Natural killer cell (primary cell): ENCODE results near the gene USP24. TPM values are rescaled to one million over a fixed set of nuclear protein-coding genes. Genes with fewer than 3 reads are reported as not detected.

Source experiments
- ATAC-seq, 3 donors: fragments of 150-1000 bp in 2 of 3; fragments of 200-7000 bp in 1 of 3; cut with Tn5 transposase; 1 replicate in 1 of 3; 2 replicates in 2 of 3; pipeline ENCODE4 v1.10.0; 2021; ENCODE audit warnings: mild to moderate bottlenecking in 2 of 3, moderate library complexity in 2 of 3
- DNase-seq, 2 donors: peaks; one replicate each; pipeline versions ENCODE4 v3.0.0 to v3.0.0-alpha.2; 2013 to 2021; ENCODE audit warnings: mixed read lengths in 1 of 2
- H3K27ac ChIP-seq: one replicate; pipeline ENCODE4 v1.5.1; 2013; ENCODE audit warnings: mild to moderate bottlenecking, low read length
- H3K27me3 ChIP-seq: one replicate; pipeline ENCODE4 v1.6.1; 2013; ENCODE audit warnings: low read length; ENCODE audit not compliant: control insufficient read depth, insufficient read depth
- H3K36me3 ChIP-seq: one replicate; pipeline ENCODE4 v1.6.1; 2013; ENCODE audit warnings: low read length; ENCODE audit not compliant: control insufficient read depth, insufficient read depth
- H3K4me1 ChIP-seq: one replicate; pipeline ENCODE4 v1.6.1; 2013; ENCODE audit warnings: low read length; ENCODE audit not compliant: control insufficient read depth, insufficient read depth
- H3K4me3 ChIP-seq: one replicate; pipeline ENCODE4 v1.5.1; 2013; ENCODE audit warnings: low read length
- H3K9me3 ChIP-seq: one replicate; pipeline ENCODE4 v1.6.1; 2013; ENCODE audit warnings: low read length; ENCODE audit not compliant: control insufficient read depth, insufficient read depth
- H3K27ac Mint-ChIP-seq, 2 donors: one replicate each; pipeline ENCODE4 v1.8.0; 2022; ENCODE audit warnings: mild to moderate bottlenecking in 2 of 2, mixed read lengths in 2 of 2, moderate library complexity in 1 of 2
- H3K27me3 Mint-ChIP-seq, 2 donors: one replicate each; pipeline ENCODE4 v1.8.0; 2022; ENCODE audit warnings: low read depth in 2 of 2, mixed read lengths in 2 of 2
- H3K36me3 Mint-ChIP-seq: one replicate; pipeline ENCODE4 v1.8.0; 2022; ENCODE audit warnings: mixed read lengths
- H3K4me1 Mint-ChIP-seq, 2 donors: one replicate each; pipeline ENCODE4 v1.8.0; 2022; ENCODE audit warnings: mixed read lengths in 2 of 2
- H3K4me3 Mint-ChIP-seq: one replicate; pipeline ENCODE4 v1.8.0; 2022; ENCODE audit warnings: mild to moderate bottlenecking, moderate library complexity, mixed read lengths
- H3K9me3 Mint-ChIP-seq, 2 donors: one replicate each; pipeline ENCODE4 v1.8.0; 2022; ENCODE audit warnings: mixed read lengths in 2 of 2
- WGBS: methylation state at CpG from one replicate; pipeline ENCODE4 v1.1.7; 2013; ENCODE audit warnings: missing lambda C conversion rate; ENCODE audit not compliant: insufficient coverage; 5-methylcytosine and 5-hydroxymethylcytosine counted together
- intact Hi-C: fragments of 100-400 bp; cut with micrococcal nuclease; formaldehyde crosslinking; loops from one replicate; pipeline ENCODE4 v1.14.2; 2022
- total RNA-seq, 4 donors: library from RNA; stranded (reverse); fragments of 120-200 nt in 1 of 4; gene quantifications; one replicate each; pipeline versions ENCODE4 v1.2.3 to v1.2.4, GENCODE V29; 2013 to 2022
- TF ChIP-seq, protein P1 (sequence below): fragments of 200-600 bp; IDR thresholded peaks from one replicate; pipeline ENCODE4 v1.8.0; 2022; ENCODE audit warnings: antibody characterized with exemption

The USP24 gene
- total RNA-seq, 3 donors from 2014 or later (not counting 1 experiment from before 2014, with no cell fraction given), result 155 TPM

- Histone ChIP-seq H3K4me3 (no peak overlapping the region), H3K36me3 (no peaks in the 10 kb centered on the region), H3K27me3 (no peaks in the 10 kb centered on the region), H3K9me3 (no peaks in the 10 kb centered on the region), H3K27ac (no peak overlapping the region), H3K4me1 (no peaks in the 10 kb centered on the region)
- H3K4me1 Mint-ChIP-seq, result peaks cover 0 to 11% of the 10 kb centered on the region in 2 donors
- H3K36me3 Mint-ChIP-seq, result no peaks in the 10 kb centered on the region
- ATAC-seq (no peak), DNase-seq (no peak)
- no peak overlapping the region for H3K27ac Mint-ChIP-seq
- H3K9me3 Mint-ChIP-seq, result no peaks in the 10 kb centered on the region
- TF ChIP-seq, protein P1, sequence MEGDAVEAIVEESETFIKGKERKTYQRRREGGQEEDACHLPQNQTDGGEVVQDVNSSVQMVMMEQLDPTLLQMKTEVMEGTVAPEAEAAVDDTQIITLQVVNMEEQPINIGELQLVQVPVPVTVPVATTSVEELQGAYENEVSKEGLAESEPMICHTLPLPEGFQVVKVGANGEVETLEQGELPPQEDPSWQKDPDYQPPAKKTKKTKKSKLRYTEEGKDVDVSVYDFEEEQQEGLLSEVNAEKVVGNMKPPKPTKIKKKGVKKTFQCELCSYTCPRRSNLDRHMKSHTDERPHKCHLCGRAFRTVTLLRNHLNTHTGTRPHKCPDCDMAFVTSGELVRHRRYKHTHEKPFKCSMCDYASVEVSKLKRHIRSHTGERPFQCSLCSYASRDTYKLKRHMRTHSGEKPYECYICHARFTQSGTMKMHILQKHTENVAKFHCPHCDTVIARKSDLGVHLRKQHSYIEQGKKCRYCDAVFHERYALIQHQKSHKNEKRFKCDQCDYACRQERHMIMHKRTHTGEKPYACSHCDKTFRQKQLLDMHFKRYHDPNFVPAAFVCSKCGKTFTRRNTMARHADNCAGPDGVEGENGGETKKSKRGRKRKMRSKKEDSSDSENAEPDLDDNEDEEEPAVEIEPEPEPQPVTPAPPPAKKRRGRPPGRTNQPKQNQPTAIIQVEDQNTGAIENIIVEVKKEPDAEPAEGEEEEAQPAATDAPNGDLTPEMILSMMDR, result no peak
- H3K4me3 Mint-ChIP-seq, result no peak overlapping the region
- intact Hi-C loops, result no loop called here
- no peaks in the 10 kb centered on the region for H3K27me3 Mint-ChIP-seq
Measured at GRCh38 chr1:55246331-55246730, 31.2 kb upstream of the USP24 start.

- DNase-seq (no peak), ATAC-seq (peak in 1 of 3 donors; percentile 46)
- Histone ChIP-seq H3K27me3 (no peaks in the 10 kb centered on the region), H3K9me3 (no peaks in the 10 kb centered on the region), H3K27ac (no peak overlapping the region), H3K36me3 (no peaks in the 10 kb centered on the region), H3K4me1 (no peaks in the 10 kb centered on the region), H3K4me3 (no peak overlapping the region)
- TF ChIP-seq, protein P1, result no peak
- no peaks in the 10 kb centered on the region for H3K36me3 Mint-ChIP-seq
- H3K9me3 Mint-ChIP-seq, result no peaks in the 10 kb centered on the region
- H3K4me1 Mint-ChIP-seq, result peaks cover 0 to 11% of the 10 kb centered on the region in 2 donors
- H3K27ac Mint-ChIP-seq, result no peak overlapping the region
- no peaks in the 10 kb centered on the region for H3K27me3 Mint-ChIP-seq
- H3K4me3 Mint-ChIP-seq, result no peak overlapping the region
- intact Hi-C loops, result no loop called here
- WGBS, result 81% methylated on average over 4 of the region's 4 CpGs
Measured at GRCh38 chr1:55245781-55246180, 30.6 kb upstream of the USP24 start.

GRCh38 chr1:55244476-55245099 is 29.4 kb upstream of the USP24 start:
- 34% methylated on average over 4 of the region's 6 CpGs for WGBS
- no peak overlapping the region for H3K27ac ChIP-seq
- intact Hi-C loops, result no loop called here
- DNase-seq (no peak), ATAC-seq (peak in 2 of 3 donors; percentile 49 to 64)
- Mint-ChIP-seq H3K27ac (peak overlapping the region in 1 of 2 donors; percentile 31), H3K9me3 (no peaks in the 10 kb centered on the region), H3K4me1 (peaks cover 0 to 11% of the 10 kb centered on the region in 2 donors), H3K27me3 (no peaks in the 10 kb centered on the region), H3K36me3 (no peaks in the 10 kb centered on the region), H3K4me3 (no peak overlapping the region)
- TF ChIP-seq, protein P1, result no peak
- H3K4me3 ChIP-seq, result no peak overlapping the region
- H3K4me1 ChIP-seq, result no peaks in the 10 kb centered on the region
- H3K9me3 ChIP-seq, result no peaks in the 10 kb centered on the region
- no peaks in the 10 kb centered on the region for H3K36me3 ChIP-seq
- H3K27me3 ChIP-seq, result no peaks in the 10 kb centered on the region

GRCh38 chr1:55243655-55244054 is 28.5 kb upstream of the USP24 start:
- Histone ChIP-seq H3K27me3 (no peaks in the 10 kb centered on the region), H3K27ac (no peak overlapping the region), H3K36me3 (no peaks in the 10 kb centered on the region), H3K4me3 (no peak overlapping the region), H3K4me1 (no peaks in the 10 kb centered on the region), H3K9me3 (no peaks in the 10 kb centered on the region)
- ATAC-seq, result no peak
- Mint-ChIP-seq H3K27me3 (no peaks in the 10 kb centered on the region), H3K4me1 (peaks cover 0 to 11% of the 10 kb centered on the region in 2 donors), H3K36me3 (no peaks in the 10 kb centered on the region), H3K9me3 (no peaks in the 10 kb centered on the region), H3K4me3 (no peak overlapping the region), H3K27ac (no peak overlapping the region)
- DNase-seq, result no peak
- intact Hi-C loops, result no loop called here
- TF ChIP-seq, protein P1, result no peak
- 86% methylated on average over 1 of the region's 2 CpGs for WGBS
